Testis (tissue), 2 donors: ENCODE measurements around the gene PTPRK.

Experiments
- POLR2A ChIP-seq: fragments of 450-650 bp; IDR thresholded peaks from one replicate; pipeline ENCODE4 v1.6.1; 2017; ENCODE audit warnings: antibody characterized with exemption, mild to moderate bottlenecking, moderate library complexity
- TF ChIP-seq, protein P1 (sequence below), 3 experiments: fragments of 450-650 bp in 2 of 3; fragments of 200-600 bp in 1 of 3; sonication (generic) in 1 of 3; IDR thresholded peaks; one replicate each; pipeline ENCODE4 v1.5.1; 2016 to 2019; ENCODE audit warnings: antibody characterized with exemption in 3 of 3, mild to moderate bottlenecking in 2 of 3, moderate library complexity in 1 of 3

DNA sequence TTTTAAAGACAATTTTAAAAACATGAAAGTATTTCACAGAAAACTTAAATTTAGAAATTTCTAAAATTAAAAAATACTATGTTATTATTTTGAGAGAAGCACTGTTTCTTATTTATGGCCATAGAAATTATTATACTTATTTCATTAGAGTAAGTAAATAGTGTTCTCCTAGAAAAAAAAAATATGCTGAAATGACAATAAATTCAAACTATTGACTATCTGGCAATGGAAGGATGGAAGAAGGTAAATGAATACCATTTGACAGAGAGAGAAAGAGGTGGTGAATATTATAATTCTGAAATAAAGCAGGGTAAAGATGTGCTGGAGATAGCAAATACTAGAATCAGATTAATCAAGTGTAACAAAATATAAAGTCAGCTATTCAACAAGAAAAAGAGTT, 294.8 kb downstream of the PTPRK start:
- TF ChIP-seq, protein P1, sequence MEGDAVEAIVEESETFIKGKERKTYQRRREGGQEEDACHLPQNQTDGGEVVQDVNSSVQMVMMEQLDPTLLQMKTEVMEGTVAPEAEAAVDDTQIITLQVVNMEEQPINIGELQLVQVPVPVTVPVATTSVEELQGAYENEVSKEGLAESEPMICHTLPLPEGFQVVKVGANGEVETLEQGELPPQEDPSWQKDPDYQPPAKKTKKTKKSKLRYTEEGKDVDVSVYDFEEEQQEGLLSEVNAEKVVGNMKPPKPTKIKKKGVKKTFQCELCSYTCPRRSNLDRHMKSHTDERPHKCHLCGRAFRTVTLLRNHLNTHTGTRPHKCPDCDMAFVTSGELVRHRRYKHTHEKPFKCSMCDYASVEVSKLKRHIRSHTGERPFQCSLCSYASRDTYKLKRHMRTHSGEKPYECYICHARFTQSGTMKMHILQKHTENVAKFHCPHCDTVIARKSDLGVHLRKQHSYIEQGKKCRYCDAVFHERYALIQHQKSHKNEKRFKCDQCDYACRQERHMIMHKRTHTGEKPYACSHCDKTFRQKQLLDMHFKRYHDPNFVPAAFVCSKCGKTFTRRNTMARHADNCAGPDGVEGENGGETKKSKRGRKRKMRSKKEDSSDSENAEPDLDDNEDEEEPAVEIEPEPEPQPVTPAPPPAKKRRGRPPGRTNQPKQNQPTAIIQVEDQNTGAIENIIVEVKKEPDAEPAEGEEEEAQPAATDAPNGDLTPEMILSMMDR (IDR thresholded peaks at IDR 0.05), result no peak
- no peak for TF ChIP-seq POLR2A
